Stimulated activated CD8-positive, alpha-beta memory T cell treated with anti-CD3 and anti-CD28 coated beads, Interleukin-7, amount 100 ng/mL, for 24 hours (primary cell): ENCODE results near the gene ETS1.

Experiments used
- DNase-seq: peaks from one replicate; pipeline ENCODE4 v3.0.0-alpha.2; 2020; ENCODE audit warnings: low read depth

ETS1 gene

DNA sequence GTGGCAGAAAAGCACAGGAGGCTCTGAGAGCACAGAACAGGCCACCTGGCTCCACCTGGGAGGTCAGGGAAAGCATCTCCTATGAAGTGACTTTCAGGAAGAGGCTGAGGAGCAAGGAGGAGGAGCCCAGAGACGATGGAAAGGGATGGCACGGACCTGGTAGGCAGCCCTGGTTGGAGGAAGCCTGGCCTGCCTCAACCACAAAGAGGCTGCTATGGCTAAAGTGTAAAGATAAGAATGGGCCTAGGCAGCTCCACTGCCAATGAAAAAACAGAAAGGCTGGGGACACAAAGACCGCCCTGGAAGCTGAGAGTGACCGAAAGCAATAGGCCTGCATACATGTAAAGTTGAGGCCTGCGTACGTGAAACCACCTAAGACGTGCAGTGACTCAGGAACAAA lies 31.2 kb upstream of the ETS1 start:
- no peak for DNase-seq

DNA sequence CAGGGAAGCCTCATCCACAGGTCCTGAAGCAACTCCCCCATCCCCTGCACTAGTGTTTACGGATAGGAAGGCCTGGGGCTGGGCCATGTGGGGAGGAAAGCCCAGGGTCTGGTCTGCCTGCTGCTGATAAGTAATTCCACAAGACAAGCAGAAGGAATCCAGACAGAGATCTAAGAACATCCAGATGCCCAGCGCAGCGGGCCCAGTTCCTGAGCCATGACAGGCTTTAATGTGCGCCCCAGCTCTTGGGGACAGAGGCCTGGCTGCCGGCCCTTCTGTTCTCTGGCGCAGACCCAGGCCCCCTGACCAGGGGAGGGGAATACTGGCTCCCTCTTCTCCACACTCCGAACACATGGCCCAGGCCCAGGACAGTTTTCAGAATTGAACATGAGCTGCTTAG lies 28.8 kb upstream of the ETS1 start:
- DNase-seq: no peak

DNA sequence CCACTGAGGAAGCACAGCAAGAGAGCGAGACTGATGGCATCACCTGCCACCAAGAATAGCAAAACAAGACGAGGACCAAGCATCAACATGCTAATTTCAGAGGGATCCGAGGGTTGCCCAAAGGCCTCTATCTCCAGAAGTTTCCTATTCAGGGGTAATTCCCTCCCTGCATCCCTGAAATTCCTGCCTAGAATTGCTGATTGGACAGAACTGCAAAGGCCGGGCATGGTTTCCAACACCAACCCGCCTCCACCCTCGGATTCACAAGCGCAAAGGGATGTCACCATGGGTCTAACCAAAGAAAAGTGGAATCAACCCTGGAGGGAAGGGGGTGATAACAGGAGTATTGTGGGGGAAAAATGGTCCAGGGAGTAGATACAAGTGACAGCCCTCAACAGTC lies 28.3 kb upstream of the ETS1 start:
- no peak for DNase-seq

DNA sequence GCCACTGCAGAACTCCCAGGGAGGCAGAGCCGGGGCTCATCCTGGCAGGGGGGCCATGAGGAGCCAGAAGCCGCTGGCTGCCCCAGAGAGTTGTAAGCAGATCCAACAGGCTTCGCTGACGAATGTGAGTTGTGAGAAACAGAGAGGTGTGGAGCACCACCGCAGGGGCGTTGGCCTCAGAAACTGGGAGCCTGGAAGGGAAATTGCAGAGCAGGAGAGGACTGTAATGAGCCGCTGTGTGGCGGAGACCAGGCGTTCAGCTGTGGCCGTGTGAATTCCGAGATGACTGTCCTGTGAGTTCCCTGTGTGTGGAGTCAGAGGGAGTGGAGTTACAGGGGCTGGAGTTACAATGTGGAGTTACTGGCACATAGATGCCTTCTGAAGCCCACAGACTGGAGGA lies 27.7 kb upstream of the ETS1 start:
- DNase-seq: no peak

DNA sequence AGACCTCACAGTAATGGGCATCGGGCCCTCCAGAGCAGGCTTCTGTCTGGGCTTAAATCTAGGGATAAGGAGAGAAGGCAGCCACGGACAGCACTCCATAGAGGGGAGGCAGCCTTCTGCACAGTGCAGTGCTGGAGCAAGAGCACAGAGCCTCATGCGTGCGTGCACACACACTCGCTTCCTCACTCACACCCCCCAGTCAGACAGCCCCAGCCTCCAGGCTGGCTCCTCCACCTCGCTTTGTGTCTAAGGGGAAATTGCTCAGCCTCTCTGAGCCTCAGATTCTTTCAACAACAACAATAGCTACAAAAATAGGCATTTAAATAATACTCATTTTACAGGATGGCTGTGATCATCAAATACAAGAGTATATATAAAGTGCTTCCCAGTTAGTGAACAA lies 26.7 kb upstream of the ETS1 start:
- DNase-seq: no peak

DNA sequence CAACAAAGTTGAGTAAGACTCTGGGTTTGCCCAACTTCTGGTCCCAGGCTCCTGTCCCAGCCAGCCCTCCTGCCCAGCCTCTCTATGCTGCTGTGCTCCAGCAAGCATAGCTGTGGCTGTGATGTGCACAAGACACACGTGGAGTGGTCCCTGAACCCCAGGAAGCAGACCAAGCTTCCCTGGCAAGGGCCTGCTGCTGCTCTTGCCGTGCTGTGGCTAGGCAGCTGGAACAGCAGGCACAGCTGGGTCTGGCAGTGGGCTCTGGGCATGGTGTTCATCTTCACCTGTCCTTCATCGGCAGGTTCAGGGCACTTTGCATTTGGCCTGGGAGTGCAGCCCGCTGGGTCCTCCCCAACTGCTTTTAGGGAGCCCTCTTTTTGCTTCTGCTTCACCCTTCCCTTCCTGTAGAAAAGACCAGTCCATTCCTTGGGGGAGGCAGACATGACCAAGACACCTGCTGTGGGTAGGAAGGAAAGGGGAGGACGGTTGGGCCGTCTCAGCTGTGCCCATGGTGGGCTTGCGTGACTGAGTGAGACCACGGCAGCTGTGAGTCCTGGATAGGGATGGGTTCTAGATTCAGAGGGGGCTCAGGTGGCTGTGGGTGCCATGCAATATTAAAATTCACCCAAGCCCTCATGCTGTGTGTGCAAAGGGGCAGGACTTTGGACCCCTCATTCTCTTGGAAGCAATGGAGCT lies 26.1 kb upstream of the ETS1 start:
- no peak for DNase-seq

DNA sequence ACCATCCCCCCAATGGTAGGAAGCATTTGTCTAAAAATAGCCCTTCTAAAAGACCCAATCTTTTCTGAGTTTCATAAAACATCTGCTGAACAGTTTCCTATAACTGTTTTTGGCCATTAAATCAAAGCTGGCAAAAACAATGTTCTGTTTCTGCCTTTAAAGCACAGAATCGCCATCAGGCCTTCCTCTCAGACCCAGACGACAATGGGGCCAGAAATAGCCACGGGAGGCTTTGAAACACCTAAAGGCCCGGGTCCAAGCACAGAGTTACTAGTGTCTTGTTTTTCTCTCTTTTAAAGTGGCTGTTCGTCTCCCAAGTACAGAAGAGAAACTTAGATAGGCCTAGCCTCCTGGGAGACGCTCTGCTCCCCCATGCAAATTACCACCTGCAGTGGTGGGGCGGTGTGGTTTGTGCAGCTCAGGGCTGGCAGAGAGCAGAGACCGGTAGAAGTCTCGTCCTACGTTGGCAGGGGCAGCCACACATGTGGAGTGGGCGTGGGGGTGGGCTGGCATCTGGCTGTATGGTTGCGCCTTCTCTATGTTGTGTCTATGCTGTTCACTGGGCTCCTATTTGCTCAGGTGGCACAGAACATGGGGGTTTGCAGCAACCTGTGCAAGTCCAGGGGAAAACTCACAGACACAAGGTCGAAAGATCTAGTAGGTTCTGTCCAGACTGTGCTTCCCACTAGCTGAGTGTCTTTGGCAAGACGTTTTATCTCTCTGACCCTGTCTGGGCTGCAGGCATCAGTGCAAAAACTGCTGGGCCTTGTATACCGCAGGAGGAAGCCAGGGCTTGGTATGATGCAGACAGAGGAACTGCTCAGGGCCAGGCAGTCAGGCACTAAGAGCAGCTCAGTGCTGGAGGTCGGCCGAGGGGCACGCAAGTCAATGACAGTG lies 23.6 kb upstream of the ETS1 start:
- no peak for DNase-seq

DNA sequence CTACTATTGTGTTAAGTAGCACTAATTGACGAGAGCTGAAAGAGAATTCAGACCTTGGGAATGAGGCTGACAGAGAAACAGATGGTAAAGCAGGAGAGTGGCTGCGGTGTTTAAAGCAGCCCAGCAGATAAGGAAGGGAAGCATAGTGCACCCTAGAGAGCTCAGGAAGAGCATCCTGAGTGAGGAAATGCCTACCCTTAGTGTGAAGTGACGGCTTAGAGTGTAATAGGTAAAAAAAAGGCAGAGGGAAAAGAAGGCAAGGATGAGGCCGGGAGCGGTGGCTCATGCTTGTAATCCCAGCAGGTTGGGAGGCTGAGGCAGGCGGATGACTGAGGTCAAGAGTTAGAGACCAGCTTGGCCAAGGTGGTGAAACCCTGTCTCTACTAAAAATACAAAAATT lies 22.4 kb upstream of the ETS1 start:
- no peak for DNase-seq

DNA sequence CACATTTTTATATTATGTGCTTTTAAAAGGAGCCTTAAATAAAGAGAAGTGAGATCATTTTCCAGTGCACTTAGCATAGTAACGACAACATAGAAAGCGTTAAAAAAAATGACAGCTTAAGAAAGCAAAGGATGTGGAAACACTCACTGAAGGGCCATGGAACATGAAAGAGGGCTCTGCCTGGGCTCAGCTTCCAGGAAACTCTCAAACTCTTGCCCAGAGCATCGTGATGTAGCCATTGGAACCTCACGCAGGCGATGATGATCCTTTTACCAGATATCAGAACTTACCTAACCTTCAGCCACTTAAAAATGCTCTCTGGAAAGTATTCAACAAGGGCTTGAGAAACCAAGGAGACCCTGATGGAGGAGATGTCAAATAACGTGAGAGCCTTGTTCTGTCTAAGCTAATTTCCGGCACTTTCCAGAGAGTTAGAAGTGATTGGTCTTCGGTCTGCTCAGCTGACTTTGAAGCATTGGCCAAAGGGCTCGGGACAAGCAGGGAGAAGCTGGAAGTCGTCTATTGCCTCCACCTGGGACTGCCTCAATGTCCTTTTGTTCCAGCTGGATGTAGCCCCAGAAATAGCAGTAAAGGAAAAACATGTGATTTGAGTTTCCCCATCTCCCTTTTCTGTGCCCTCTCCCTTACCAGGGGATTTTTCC lies 21.5 kb upstream of the ETS1 start:
- DNase-seq: no peak

DNA sequence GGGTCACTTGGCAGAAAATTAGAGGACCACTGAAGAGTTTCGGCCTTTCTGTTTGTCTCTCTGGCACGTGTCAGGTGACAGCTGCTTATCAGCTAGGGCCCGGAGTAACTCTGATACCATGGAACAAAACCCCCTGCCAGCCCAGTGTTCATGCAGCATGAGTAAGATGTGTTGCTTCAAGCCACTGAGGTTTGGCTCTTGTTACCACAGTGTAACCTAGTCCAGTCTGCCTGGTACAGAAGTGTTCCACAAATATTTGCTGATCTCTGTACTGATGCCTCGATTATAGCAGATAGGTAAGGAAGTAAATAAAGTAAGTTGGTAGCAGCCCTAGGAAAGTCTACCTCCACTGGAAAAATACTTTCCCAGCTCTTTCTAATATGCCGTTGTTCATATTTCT lies 20.5 kb upstream of the ETS1 start:
- no peak for DNase-seq

DNA sequence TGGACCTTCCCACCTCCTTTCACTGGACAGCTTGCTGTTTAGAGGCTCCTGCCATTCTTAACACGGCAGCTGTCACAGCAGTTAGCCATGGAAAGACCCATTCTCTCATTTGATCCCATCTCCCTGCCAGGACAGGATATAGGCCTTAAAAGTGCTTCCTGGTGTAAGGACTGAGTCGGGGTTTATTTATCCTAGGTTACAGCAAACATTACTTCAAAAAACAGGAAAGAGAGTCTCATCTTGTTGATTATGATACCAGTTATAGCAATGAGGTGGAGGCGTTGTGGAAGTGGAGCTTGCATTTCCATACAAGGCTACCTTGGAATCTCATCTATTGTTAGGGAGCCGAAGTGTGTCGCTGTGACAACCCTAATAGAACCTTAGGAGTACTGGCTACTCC lies 17.4 kb upstream of the ETS1 start:
- DNase-seq: no peak

DNA sequence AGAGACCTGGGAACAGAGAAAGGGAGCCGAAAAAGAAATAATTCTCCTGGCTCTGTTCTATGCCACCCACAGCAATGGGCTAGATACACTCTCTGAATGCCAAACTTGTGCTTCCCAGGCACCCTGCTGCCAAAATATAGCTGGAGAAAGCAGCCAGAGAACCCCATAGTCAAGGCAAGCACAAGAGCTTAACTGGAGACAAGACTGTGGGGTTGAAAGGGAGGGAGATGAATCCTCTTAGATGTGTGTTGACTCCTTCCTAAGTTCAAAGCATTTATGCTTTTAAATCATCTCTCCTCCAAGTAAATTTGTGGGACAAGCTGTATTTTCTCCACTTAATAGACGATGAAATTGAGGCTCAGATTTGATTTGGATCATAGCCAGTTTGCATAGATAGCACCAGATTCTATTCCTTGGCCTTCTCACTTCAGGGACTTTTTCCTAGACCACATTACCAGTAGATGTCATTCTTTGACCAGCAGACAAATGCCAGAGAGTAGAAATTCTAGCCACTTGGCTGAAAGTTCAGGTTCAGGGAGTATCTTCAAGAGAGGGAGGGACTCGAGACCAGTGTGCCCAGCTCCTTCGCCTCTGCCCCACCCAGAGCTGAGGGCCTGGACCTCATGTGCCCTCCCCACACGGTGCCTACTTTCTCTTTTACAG lies 16.5 kb upstream of the ETS1 start:
- no peak for DNase-seq

DNA sequence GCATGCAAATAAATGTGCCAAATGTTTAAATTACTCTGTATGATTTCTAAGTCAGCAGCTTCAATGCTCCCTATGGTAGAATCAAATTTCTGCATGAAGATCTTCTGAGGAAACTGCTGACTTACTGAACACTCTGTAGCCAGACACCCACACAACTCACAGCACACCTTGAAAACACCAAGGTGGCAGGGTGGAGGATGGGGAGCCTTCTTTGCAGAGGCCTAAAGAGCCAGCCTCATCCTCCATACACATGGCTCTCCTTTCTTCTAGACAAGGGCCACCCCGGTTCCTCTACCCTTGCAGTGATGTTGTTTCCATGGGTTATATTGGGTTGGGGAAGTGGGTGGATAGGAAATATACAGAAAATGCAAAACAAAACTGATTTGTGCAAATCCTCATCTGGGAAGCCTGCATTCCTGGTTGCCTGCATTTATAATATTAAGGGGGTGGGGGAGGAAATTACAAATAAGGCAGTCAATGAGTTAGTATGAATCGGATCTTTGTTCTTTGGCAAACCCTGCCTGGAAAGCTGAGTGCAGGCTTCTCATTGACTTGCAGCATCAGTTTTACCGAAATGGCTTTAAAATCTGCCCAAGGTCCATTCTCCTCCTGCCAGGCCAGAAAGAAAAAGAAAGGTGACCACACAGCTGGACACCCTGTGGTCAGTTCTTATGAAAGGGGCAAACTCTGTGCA lies 15.8 kb upstream of the ETS1 start:
- DNase-seq: no peak

DNA sequence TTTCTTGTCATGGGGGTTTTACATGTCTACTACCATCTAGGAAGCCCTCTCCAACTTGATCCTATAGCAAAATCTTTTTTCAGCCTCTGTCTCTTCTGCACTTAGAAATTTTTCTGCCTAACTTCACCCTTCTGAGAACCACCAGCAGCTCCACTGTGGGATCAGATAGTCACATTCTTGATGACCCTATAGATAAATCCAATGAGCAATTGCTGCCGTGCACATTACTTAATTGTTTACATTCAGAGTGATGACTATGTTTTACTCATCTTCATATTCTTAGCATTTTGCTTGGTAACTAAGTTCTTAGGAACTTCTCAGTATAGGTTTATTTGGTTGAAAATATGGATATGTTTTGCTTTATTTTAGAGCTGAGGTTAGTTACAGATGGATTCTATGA lies 12.4 kb upstream of the ETS1 start:
- no peak for DNase-seq

DNA sequence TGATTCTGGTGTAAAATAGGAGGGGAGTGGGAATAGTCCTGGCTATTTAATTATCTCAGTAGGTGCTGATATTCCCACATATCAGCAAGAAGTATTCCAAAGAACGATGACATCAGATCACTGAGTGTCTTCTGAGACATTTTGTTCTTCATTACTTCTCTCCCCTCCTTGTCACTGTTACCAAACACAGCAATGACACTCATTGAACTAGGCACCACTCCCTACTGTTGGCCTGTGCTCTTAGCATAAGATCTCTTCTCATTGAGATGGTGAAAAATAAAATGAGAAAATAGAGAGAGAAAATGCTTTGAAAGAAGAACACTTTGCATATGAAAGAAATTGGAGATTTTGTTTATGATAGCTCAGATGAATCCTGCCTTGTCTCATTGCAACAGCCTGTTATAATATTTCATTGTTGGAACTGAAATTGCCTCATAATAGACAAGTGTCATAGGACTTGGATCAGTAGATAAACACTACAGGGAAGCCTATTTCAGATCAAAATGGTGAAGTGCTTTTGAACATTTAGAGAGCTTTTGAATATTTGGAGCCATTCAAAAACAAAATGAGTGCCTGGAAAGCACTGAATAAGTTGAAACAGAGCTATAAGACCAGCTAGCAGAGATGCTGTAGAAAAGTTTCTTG lies 11.3 kb upstream of the ETS1 start:
- DNase-seq: no peak

DNA sequence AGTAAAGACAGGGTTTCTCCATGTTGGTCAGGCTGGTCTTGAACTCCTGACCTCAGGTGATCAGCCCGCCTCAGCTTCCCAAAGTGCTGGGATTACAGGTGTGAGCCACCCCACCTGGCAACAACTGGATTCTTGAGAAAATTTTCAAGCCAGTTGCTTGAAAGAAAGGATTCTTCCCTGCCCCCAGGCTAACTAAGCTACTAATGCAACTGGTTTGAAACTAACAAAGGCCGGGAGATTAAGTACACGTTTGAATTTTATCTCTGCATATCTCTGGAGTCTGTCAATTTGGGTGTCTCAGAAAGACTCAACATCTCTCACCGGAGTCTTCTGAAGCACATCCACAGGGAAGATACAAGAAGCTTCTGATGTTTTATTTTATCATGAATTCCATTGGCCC lies 10.7 kb upstream of the ETS1 start:
- no peak for DNase-seq

DNA sequence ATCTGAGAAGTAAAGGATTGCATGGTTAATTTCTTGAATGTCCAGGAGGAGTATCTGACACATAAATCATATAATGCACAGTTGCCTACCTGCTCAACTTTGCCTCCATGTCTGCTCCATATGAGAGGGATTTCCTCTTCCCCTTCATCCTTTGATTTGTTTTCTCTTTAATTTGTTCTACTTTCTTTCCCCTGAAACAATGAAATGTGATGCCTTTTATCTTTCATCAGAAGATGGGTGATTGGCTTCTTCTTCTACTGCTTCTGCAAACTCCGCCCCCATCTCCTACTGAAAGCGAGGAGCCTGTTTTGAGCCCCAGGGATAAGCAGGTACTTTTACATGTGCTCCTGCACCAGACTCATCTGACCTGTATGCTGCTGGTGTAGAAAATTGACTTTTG lies 9.9 kb upstream of the ETS1 start:
- no peak for DNase-seq

DNA sequence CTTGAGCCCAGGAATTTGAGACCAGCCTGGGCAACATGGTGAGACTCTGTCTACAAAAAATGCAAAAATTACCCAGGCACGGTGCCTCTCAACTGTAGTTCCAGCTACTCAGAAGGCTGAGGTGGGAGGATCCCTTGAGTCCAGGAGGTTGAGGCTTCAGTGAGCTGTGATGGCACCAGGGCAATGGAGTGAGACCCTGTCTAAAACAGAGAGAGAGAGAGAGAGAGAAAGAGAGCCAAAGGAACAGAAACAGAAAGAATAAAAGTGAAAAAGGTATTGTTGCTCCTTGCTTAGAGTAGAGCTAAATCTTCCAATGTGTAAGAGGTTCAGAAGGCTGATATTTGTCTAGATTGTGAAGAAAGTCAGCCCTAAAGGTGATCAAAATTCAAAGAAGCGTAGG lies 8.9 kb upstream of the ETS1 start:
- no peak for DNase-seq

DNA sequence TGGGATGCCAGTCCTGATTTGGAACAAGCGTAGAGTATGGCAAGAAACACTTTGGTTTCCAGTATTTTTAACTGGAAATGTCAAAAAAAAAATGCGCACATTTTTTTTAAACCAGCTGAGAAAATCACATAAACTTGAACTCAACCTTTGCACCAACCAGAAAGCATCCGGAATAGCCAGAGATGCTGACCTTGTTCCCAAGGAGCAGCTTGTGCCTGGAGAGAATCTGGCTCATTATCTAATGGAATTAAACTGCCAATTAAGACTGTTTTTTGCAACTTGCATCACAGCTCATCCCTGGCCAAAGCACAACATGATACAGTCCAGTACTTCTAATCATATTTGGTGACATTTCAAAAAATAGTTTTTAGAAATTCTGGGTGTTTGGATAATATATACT lies 8.4 kb upstream of the ETS1 start:
- no peak for DNase-seq

DNA sequence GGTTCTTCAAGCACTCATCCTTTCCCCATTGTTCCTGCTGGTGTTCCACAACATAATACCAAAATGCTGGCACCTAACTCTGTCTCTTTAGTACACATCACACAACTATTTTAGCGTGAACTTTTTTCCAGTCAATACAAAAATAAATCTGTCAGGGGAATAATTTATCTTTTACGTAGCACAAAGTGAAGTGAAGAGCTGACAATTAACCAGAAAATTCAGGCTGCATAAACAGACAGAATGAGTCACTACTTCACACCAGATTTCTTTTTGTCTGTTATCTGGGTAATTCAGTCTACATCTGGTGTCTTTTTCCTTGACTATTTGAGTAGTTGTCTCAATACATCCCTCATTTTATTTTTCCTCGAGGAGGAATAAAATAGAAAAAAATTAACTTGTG lies 7.9 kb upstream of the ETS1 start:
- DNase-seq: no peak

DNA sequence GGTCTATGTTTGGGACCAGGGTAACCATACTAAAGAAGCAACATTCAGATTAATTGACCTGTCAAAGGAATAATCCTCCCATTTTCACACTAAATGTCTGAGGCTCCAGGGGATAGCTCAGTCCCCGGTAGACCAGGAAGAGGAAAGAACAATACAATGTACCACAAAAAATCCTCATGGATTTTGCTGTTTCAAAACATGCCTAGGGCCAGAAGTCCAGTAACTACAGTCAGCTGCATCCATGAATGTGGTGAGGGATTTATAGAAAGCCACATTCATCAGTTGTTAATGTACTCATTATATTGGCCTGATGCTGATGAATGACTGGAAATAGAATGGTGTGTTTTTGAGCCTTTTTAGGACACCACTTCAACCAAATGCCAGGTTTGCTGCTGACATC lies 6.9 kb upstream of the ETS1 start:
- no peak for DNase-seq

DNA sequence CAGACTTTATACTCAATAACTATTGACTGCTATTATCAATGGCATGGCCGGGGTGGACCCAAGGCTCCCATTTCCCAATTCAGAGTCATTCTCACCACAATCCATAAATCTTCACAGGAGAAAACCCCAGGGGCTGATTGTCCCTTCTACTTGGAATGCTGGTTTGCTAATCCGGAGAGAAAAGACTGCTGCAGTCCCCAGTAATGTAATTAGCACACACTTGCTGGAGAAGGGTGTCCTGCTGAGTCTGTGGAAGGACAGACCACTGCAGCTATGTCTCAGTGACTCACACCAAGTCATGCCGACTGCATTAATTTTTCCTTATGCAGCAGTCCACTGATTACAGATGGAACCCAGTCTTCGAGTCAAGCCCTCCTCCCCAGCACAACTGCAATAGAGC lies 5.9 kb upstream of the ETS1 start:
- DNase-seq: no peak
